GM18867 (cell line): ENCODE data around the gene CIDEA.
A peak's percentile ranks its signal among the peaks of the same experiment; 100 is the strongest.

Source experiments
- ATAC-seq: cut with Tn5 transposase; IDR thresholded peaks from one replicate; pipeline ENCODE4 v1.9.1; 2021; ENCODE audit warnings: mild to moderate bottlenecking, moderate library complexity; ENCODE audit not compliant: unreplicated experiment

Gene CIDEA

GRCh38 chr18:12317664-12318333, 63.6 kb downstream of the CIDEA start:
- ATAC-seq, result no peak

- ATAC-seq, result no peak
Measured at GRCh38 chr18:12318334-12318697, 64.2 kb downstream of the CIDEA start.

GRCh38 chr18:12318857-12319256, 64.7 kb downstream of the CIDEA start:
- no peak for ATAC-seq

DNA sequence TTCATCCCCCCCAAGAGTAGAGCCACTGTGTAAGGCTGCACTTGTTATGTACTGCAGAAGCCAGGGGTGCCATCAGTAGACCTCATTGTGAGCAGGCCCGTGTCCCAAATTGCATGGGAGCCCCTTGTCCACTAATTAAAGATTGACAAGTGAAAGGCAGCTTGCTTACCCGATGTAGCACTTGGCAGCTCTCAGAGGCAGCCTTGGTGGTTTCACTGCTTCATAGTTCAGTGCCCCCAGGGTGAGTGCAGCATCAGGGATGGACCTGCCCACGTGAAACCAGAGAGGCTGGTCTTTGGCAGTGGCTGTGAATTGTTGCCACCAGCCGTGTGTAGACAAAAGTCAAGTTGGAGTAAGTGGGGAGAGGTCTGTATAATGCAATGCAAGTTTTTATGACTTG, 67.2 kb downstream of the CIDEA start:
- ATAC-seq, result peak; percentile 92

DNA sequence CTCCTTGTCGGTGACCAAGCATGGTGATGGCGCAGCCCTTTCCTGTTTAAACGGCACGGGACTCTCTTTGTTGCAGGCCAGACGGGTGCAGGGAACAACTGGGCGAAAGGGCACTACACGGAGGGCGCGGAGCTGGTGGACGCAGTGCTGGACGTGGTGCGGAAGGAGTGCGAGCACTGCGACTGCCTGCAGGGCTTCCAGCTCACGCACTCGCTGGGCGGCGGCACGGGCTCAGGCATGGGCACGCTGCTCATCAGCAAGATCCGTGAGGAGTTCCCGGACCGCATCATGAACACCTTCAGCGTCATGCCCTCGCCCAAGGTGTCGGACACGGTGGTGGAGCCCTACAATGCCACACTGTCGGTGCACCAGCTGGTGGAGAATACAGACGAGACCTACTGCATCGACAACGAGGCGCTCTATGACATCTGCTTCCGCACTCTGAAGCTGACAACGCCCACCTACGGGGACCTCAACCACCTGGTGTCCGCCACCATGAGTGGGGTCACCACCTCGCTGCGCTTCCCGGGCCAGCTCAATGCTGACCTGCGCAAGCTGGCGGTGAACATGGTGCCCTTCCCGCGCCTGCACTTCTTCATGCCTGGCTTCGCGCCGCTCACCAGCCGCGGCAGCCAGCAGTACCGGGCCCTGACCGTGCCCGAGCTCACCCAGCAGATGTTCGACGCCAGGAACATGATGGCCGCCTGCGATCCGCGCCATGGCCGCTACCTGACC, 71.0 kb downstream of the CIDEA start:
- no peak for ATAC-seq

GRCh38 chr18:12325726-12326245, 71.6 kb downstream of the CIDEA start:
- no peak for ATAC-seq

DNA sequence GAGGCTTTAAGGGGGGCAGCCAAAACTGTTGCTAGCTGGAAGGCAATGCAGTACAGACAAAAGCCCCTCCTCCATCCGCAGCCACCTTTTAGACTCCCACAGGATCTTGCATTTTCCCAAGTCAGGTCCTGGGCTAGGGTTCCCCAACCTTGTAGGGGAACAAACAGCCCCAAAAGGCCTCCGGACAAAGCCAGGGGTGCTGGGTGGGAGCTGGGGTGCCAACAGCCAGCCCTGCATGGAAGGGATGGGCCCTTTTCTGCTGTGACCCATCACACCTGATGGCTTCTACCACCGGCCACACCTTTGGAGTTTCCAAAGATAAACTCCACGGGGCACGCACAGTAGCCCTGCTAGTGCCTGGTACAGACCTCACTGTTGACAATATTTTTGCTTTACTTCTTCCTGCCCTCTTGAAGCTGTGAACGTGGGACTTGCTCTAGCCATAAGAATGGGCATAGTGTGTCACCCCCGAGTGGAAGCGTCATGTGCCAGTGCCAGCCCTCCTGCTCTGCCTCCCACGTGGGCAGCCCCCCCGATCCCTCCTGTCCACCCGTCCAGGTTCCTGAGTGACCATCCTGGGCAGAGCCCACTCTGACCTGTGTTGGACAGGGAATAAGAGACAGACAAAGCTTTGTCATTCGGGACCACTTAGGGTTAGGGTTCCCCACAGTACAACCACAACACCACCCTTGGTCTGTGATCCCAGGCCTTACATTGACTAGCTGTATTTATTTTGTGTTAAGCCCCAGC, 72.7 kb downstream of the CIDEA start:
- ATAC-seq, result no peak
